K562 (cell line): ENCODE data around the gene CALHM4.

ENCODE experiments used
- CBFA2T3 ChIP-seq: fragments of 450-650 bp; IDR thresholded peaks from 2 replicates; pipeline ENCODE4 v1.6.1; 2017
- CHD2 ChIP-seq: IDR thresholded peaks from 2 replicates; pipeline ENCODE4 v1.6.1; 2011; ENCODE audit warnings: low read depth, low read length

DNA sequence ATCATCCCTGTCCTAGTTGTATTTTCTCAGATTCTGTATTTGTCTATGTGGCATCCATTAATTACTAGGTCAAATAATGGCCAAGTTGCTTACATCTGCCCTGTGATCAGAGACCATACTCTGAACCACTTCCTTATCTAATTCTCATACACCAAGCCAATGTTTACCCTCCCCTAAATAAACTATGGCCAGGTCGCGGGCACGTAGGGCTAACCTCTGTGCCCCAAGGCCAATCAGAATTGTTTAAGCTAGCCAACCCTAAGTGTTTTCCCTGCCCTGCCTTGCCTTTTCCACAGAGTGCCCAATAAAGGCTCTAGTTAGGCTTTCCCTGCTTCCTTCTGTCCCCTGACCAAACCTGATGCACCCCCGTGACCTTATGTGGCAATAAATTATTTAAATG lies 2.8 kb upstream of the CALHM4 start:
- TF ChIP-seq CBFA2T3 (no peak), CHD2 (no peak)
